Psoas muscle (tissue), 8 donors: ENCODE results near the gene TAF11L12. TPM values are rescaled to one million over a fixed set of nuclear protein-coding genes. Genes with fewer than 3 reads are reported as not detected.
"Not testable (repeated sequence)": the region's sequence is repeated elsewhere in the genome, so short reads cannot be mapped to it uniquely, and the experiment has no call there.

ENCODE experiments used
- ATAC-seq, 4 donors: fragments of 200-7000 bp; cut with Tn5 transposase; one replicate each; pipeline ENCODE4 v1.9.1; 2020; ENCODE audit warnings: moderate library complexity in 3 of 4, mild to moderate bottlenecking in 2 of 4
- DNase-seq, 2 donors: peaks; one replicate each; pipeline ENCODE4 v3.0.0-alpha.2; 2020
- H3K27ac ChIP-seq: fragments of 200-600 bp; one replicate; pipeline ENCODE4 v1.8.0; 2022
- H3K27me3 ChIP-seq, 3 donors: fragments of 200-600 bp in 1 of 3; one replicate each; pipeline versions ENCODE4 v1.6.1 to v1.8.0; 2013 to 2022; ENCODE audit warnings: low read length in 2 of 3, mild to moderate bottlenecking in 2 of 3, moderate library complexity in 1 of 3; ENCODE audit not compliant: insufficient read depth in 3 of 3
- H3K36me3 ChIP-seq, 2 donors: fragments of 200-600 bp in 1 of 2; one replicate each; pipeline versions ENCODE4 v1.6.1 to v1.8.0; 2013 to 2022; ENCODE audit warnings: low read depth in 1 of 2, mild to moderate bottlenecking in 1 of 2, moderate library complexity in 1 of 2; ENCODE audit not compliant: insufficient read depth in 1 of 2
- H3K4me1 ChIP-seq: fragments of 200-600 bp; one replicate; pipeline ENCODE4 v1.8.0; 2022
- H3K4me3 ChIP-seq: fragments of 200-600 bp; one replicate; pipeline ENCODE4 v1.8.0; 2022; ENCODE audit warnings: mild to moderate bottlenecking
- H3K9me3 ChIP-seq: fragments of 200-600 bp; one replicate; pipeline ENCODE4 v1.8.0; 2022
- CTCF ChIP-seq: fragments of 200-600 bp; IDR thresholded peaks from one replicate; pipeline ENCODE4 v1.8.0; 2022; ENCODE audit warnings: antibody characterized with exemption
- WGBS, 3 donors: extraction: QIAGEN DNeasy Blood & Tissue Kit; methylation state at CpG; one replicate each; pipeline versions ENCODE4 v1.1.6 to v1.1.7; 2013; 5-methylcytosine and 5-hydroxymethylcytosine counted together
- intact Hi-C, 2 donors: fragments of 100-400 bp; cut with DNase I; formaldehyde crosslinking; loops; one replicate each; pipeline versions ENCODE4 v1.11.0 to v1.14.2; 2022
- polyA plus RNA-seq, 3 donors: library from polyadenylated mRNA; stranded (reverse); fragments of 200-250 nt; gene quantifications; one replicate each; pipeline ENCODE4 v1.2.3, GENCODE V29; 2013
- total RNA-seq, 4 donors: library from RNA; stranded (reverse); fragmentation: NEBNext Ultra II Directional in 2 of 4; extraction: Animal tissue kit (Norgen Biotek cat#: 25700) in 2 of 4; gene quantifications; one replicate each; pipeline versions ENCODE4 v1.2.1 to v1.2.4, GENCODE V29; 2021 to 2023
- donor health status: healthy with polysubstance abuse.
- donor health status: DM: no; HTN: no; CAD: no; lungs with moderate emphysema.
- donor health status: Bipolar disorder and iron deficiency.
- donor health status: healthy.
- donor health status: DM: yes; HTN: yes; CAD: no.
- donor health status: DM: no; HTN: no; CAD: no.
- donor health status: DM: no; HTN: no; CAD: no.
- donor health status: DM: yes; HTN: yes; CAD: no.

Gene TAF11L12
- total and polyA plus RNA-seq, 7 donors: not detected

GRCh38 chr5:17634160-17634559 is 24.0 kb downstream of the TAF11L12 start, which contains the start of gene TAF11L14:
TAF11L14 (plus strand) TSS chr5:17634460.
- Histone ChIP-seq H3K4me1 (no peaks in the 10 kb centered on the region), H3K27ac (no peak within 1 kb of the TSS), H3K9me3 (no peaks in the 10 kb centered on the region), H3K36me3 (no peaks in the 10 kb centered on the region), H3K27me3 (no peaks in the 10 kb centered on the region), H3K4me3 (no peak within 1 kb of the TSS)
- intact Hi-C loops: no loop called here
- ATAC-seq (no peak), DNase-seq (no peak)
- TF ChIP-seq CTCF: no peak
- 84 to 88% (median 85%) methylated on average over 5 of the region's 5 CpGs for WGBS, 3 donors

GRCh38 chr5:17649232-17649631 is 39.0 kb downstream of the TAF11L12 start:
- ATAC-seq, H3K9me3 ChIP-seq, H3K27me3 ChIP-seq, H3K27ac ChIP-seq, H3K4me1 ChIP-seq, H3K4me3 ChIP-seq, H3K36me3 ChIP-seq, intact Hi-C loops, DNase-seq: not testable (repeated sequence)
- WGBS, 3 donors: 93 to 95% (median 94%) methylated on average over 10 of the region's 10 CpGs

- H3K27ac ChIP-seq, H3K4me1 ChIP-seq, intact Hi-C loops, H3K27me3 ChIP-seq, H3K4me3 ChIP-seq, ATAC-seq, DNase-seq, H3K9me3 ChIP-seq, H3K36me3 ChIP-seq: not testable (repeated sequence)
- 97 to 98% (median 97%) methylated on average over 19 to 32 of the region's 32 CpGs for WGBS, 3 donors
Measured at GRCh38 chr5:17655201-17655759, 45.1 kb downstream of the TAF11L12 start.

- TF ChIP-seq CTCF: no peak
- H3K27ac ChIP-seq: no peak overlapping the region
Measured at GRCh38 chr5:17655921-17656320, 45.7 kb downstream of the TAF11L12 start.

More at GRCh38 chr5:17655921-17656320, 45.7 kb downstream of the TAF11L12 start:
- 61 to 65% (median 64%) methylated on average over 6 of the region's 6 CpGs for WGBS, 3 donors
- no peaks in the 10 kb centered on the region for H3K9me3 ChIP-seq
- DNase-seq (no peak), ATAC-seq (no peak)
- no peak overlapping the region for H3K4me3 ChIP-seq
- H3K36me3 ChIP-seq: no peaks in the 10 kb centered on the region
- H3K27me3 ChIP-seq: no peaks in the 10 kb centered on the region
- intact Hi-C loops: no loop called here
- H3K4me1 ChIP-seq: no peaks in the 10 kb centered on the region

Other genes with a start within 250 kb of the TAF11L12 start
- gene TAF11L2, start 112.2 kb upstream of the TAF11L12 start, total RNA-seq: not detected
- gene TAF11L2, start 112.2 kb upstream of the TAF11L12 start, polyA plus RNA-seq: not detected
- not detected for gene TAF11L3, start 92.0 kb upstream of the TAF11L12 start, total RNA-seq
- gene TAF11L3, start 92.0 kb upstream of the TAF11L12 start, polyA plus RNA-seq: not detected
- not detected for gene TAF11L4, start 88.6 kb upstream of the TAF11L12 start, total RNA-seq
- gene TAF11L4, start 88.6 kb upstream of the TAF11L12 start, polyA plus RNA-seq: not detected
- not detected for gene TAF11L5, start 85.2 kb upstream of the TAF11L12 start, total RNA-seq
- not detected for gene TAF11L5, start 85.2 kb upstream of the TAF11L12 start, polyA plus RNA-seq
- not detected for gene TAF11L6, start 81.7 kb upstream of the TAF11L12 start, total RNA-seq
- not detected for gene TAF11L6, start 81.7 kb upstream of the TAF11L12 start, polyA plus RNA-seq
- not detected for gene TAF11L7, start 24.6 kb upstream of the TAF11L12 start, total RNA-seq
- not detected for gene TAF11L7, start 24.6 kb upstream of the TAF11L12 start, polyA plus RNA-seq
- gene TAF11L8, start 19.4 kb upstream of the TAF11L12 start, total RNA-seq: not detected
- not detected for gene TAF11L8, start 19.4 kb upstream of the TAF11L12 start, polyA plus RNA-seq
- gene TAF11L9, start 16.0 kb upstream of the TAF11L12 start, total RNA-seq: not detected
- gene TAF11L9, start 16.0 kb upstream of the TAF11L12 start, polyA plus RNA-seq: not detected
- gene TAF11L10, start 12.6 kb upstream of the TAF11L12 start, total RNA-seq: not detected
- gene TAF11L10, start 12.6 kb upstream of the TAF11L12 start, polyA plus RNA-seq: not detected
- not detected for gene TAF11L11, start 6.2 kb upstream of the TAF11L12 start, total RNA-seq
- gene TAF11L11, start 6.2 kb upstream of the TAF11L12 start, polyA plus RNA-seq: not detected
- gene TAF11L13, start 21.7 kb downstream of the TAF11L12 start, total RNA-seq: not detected
- gene TAF11L13, start 21.7 kb downstream of the TAF11L12 start, polyA plus RNA-seq: not detected
- not detected for gene TAF11L14, start 24.1 kb downstream of the TAF11L12 start, total RNA-seq
- gene TAF11L14, start 24.1 kb downstream of the TAF11L12 start, polyA plus RNA-seq: not detected